Tibial artery (tissue), 4 donors: Measurements from ENCODE around the gene TEKT1.

ENCODE experiments used
- DNase-seq, 2 donors: peaks; one replicate each; pipeline ENCODE4 v3.0.0-alpha.2; 2019
- H3K27ac ChIP-seq, 2 donors: fragments of 200-600 bp; sonication (generic) in 1 of 2; 1 replicate in 1 of 2; 2 replicates in 1 of 2; pipeline ENCODE4 v1.5.1; 2018 to 2019; ENCODE audit warnings: mild to moderate bottlenecking in 1 of 2
- H3K27me3 ChIP-seq, 2 donors: fragments of 200-600 bp; sonication (generic) in 1 of 2; one replicate each; pipeline versions ENCODE4 v1.5.1 to v1.6.0; 2016 to 2019
- H3K36me3 ChIP-seq, 3 donors: fragments of 200-600 bp; sonication (generic) in 2 of 3; one replicate each; pipeline ENCODE4 v1.5.1; 2016 to 2019; ENCODE audit warnings: mild to moderate bottlenecking in 2 of 3
- H3K4me1 ChIP-seq, 4 donors: fragments of 200-600 bp; sonication (generic) in 2 of 4; 1 replicate in 3 of 4; 2 replicates in 1 of 4; pipeline ENCODE4 v1.5.1; 2016 to 2019
- H3K4me3 ChIP-seq, 2 donors: fragments of 200-600 bp; sonication (generic) in 1 of 2; 1 replicate in 1 of 2; 2 replicates in 1 of 2; pipeline ENCODE4 v1.5.1; 2018 to 2019; ENCODE audit warnings: mild to moderate bottlenecking in 2 of 2
- H3K9me3 ChIP-seq, 3 donors: fragments of 200-600 bp; sonication (generic) in 1 of 3; one replicate each; pipeline ENCODE4 v1.5.1; 2016 to 2019
- intact Hi-C: fragments of 100-400 bp; cut with DNase I; formaldehyde crosslinking; loops from one replicate; pipeline ENCODE4 v1.15.0; 2023; ENCODE audit warnings: low total_unique reads
- TF ChIP-seq, protein P1 (sequence below), 2 experiments: fragments of 200-600 bp in 1 of 2; fragments of 450-650 bp in 1 of 2; IDR thresholded peaks; one replicate each; pipeline ENCODE4 v1.5.1; 2017 to 2019; ENCODE audit warnings: antibody characterized with exemption in 2 of 2, mild to moderate bottlenecking in 1 of 2, moderate library complexity in 1 of 2

The TEKT1 gene

DNA sequence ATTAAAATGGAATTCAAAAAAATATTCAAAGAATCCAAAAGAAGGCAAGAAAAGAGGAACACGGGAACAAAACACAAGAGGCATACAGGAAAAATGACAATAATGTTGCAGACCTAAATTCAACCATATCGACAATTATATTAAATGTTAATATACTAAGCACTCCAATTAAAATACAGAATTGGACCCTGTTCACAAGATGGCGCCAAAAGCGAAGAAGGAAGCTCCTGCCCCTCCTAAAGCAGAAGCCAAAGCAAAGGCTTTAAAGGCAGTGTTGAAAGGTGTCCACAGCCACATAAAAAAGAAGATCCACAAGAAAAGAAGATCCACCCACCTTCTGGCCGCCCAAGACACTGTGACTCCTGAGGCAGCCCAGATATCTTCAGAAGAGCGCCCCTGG is 82.0 kb downstream of the TEKT1 start:
- Histone ChIP-seq H3K9me3 (no peaks in the 10 kb centered on the region), H3K27ac (no peak overlapping the region), H3K36me3 (no peaks in the 10 kb centered on the region), H3K4me1 (peaks cover 0 to 24% (median 19%) of the 10 kb centered on the region in 4 donors), H3K27me3 (no peaks in the 10 kb centered on the region), H3K4me3 (no peak overlapping the region)
- TF ChIP-seq, protein P1, sequence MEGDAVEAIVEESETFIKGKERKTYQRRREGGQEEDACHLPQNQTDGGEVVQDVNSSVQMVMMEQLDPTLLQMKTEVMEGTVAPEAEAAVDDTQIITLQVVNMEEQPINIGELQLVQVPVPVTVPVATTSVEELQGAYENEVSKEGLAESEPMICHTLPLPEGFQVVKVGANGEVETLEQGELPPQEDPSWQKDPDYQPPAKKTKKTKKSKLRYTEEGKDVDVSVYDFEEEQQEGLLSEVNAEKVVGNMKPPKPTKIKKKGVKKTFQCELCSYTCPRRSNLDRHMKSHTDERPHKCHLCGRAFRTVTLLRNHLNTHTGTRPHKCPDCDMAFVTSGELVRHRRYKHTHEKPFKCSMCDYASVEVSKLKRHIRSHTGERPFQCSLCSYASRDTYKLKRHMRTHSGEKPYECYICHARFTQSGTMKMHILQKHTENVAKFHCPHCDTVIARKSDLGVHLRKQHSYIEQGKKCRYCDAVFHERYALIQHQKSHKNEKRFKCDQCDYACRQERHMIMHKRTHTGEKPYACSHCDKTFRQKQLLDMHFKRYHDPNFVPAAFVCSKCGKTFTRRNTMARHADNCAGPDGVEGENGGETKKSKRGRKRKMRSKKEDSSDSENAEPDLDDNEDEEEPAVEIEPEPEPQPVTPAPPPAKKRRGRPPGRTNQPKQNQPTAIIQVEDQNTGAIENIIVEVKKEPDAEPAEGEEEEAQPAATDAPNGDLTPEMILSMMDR (IDR thresholded peaks at IDR 0.05): no peak
- intact Hi-C loops: no loop called here
- no peak for DNase-seq

DNA sequence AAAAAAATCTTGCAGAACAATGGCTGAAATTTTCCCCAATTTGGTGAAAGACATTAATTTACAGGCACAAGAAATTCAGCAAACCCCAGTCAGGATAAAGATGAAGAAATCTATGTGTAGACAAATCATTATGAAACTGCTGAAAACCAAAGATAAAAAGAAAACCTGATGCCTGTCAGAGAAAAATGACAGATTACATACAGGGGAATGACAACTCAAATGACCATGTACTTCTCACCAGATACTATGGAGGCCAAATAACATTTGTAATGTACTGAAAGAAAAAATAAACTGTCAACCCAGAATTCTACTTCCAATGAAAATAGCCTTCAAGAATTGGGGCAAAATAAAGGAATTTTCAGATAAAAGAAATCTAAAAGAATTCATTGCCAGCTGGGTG is 82.9 kb downstream of the TEKT1 start:
- DNase-seq: no peak
- TF ChIP-seq, protein P1 (IDR thresholded peaks at IDR 0.05): no peak
- Histone ChIP-seq H3K27ac (no peak overlapping the region), H3K4me1 (peaks cover 0 to 19% (median 18%) of the 10 kb centered on the region in 4 donors), H3K27me3 (no peaks in the 10 kb centered on the region), H3K4me3 (no peak overlapping the region), H3K36me3 (no peaks in the 10 kb centered on the region), H3K9me3 (no peaks in the 10 kb centered on the region)
- intact Hi-C loops: no loop called here
